ENCODE data around the gene AGBL4.
A peak's percentile ranks its signal among the peaks of the same experiment; 100 is the strongest.

AGBL4 gene

GRCh38 chr1:48898894-48899293, 1124.9 kb downstream of the AGBL4 start:
- TF ChIP-seq ISL1 (CRISPR knock-in tag; IDR thresholded peaks at IDR 0.05) (no peak), GLIS3 (CRISPR knock-in tag; IDR thresholded peaks at IDR 0.05) (no peak), TCF4 (CRISPR knock-in tag; IDR thresholded peaks at IDR 0.05; ENCODE audit: borderline replicate concordance) (no peak), TSHZ2 (CRISPR knock-in tag; IDR thresholded peaks at IDR 0.05) (no peak), CREB5 (CRISPR knock-in tag; IDR thresholded peaks at IDR 0.05; ENCODE audit: low read depth) (no peak), ZNF565 (CRISPR knock-in tag; conservative IDR thresholded peaks at IDR 0.05; ENCODE audit: low read depth) (no peak), ZFP30 (CRISPR knock-in tag; IDR thresholded peaks at IDR 0.05) (no peak), ARNTL (CRISPR knock-in tag; IDR thresholded peaks at IDR 0.05; ENCODE audit: borderline replicate concordance, low read depth) (no peak)
- no peak for ATAC-seq

GRCh38 chr1:48889615-48890014, 1134.1 kb downstream of the AGBL4 start:
- no peak for ATAC-seq
- TF ChIP-seq GLIS3 (CRISPR knock-in tag; IDR thresholded peaks at IDR 0.05), result no peak
- no peak for TF ChIP-seq OSR1 (CRISPR knock-in tag; IDR thresholded peaks at IDR 0.05)
- no peak for TF ChIP-seq ZNF565 (CRISPR knock-in tag; conservative IDR thresholded peaks at IDR 0.05; ENCODE audit: low read depth)
- no peak for TF ChIP-seq RARB (CRISPR knock-in tag; IDR thresholded peaks at IDR 0.05)
- no peak for TF ChIP-seq POU6F1 (CRISPR knock-in tag; IDR thresholded peaks at IDR 0.05; ENCODE audit: borderline replicate concordance, low read depth)
- no peak for TF ChIP-seq PATZ1 (CRISPR knock-in tag; IDR thresholded peaks at IDR 0.05; ENCODE audit: borderline replicate concordance)
- no peak for TF ChIP-seq TOX (CRISPR knock-in tag; IDR thresholded peaks at IDR 0.05; ENCODE audit: borderline replicate concordance)
- no peak for TF ChIP-seq ZC3H10 (CRISPR knock-in tag; IDR thresholded peaks at IDR 0.05)
- no peak for TF ChIP-seq ISL1 (CRISPR knock-in tag; IDR thresholded peaks at IDR 0.05)
- TF ChIP-seq BACH2 (CRISPR knock-in tag; IDR thresholded peaks at IDR 0.05; ENCODE audit: borderline replicate concordance), result no peak

GRCh38 chr1:48889082-48889481, 1134.7 kb downstream of the AGBL4 start:
- 0 out of 3 replicates have a peak, but pooled peaks have one; percentile 31 for ATAC-seq

More at GRCh38 chr1:48889082-48889481, 1134.7 kb downstream of the AGBL4 start:
- TF ChIP-seq GLIS3 (CRISPR knock-in tag; IDR thresholded peaks at IDR 0.05), result 0 out of 2 replicates have a peak, but pooled peaks have one; percentile 4
- TF ChIP-seq TCF4 (CRISPR knock-in tag; IDR thresholded peaks at IDR 0.05; ENCODE audit: borderline replicate concordance), result peak; percentile 95
- TF ChIP-seq TSHZ2 (CRISPR knock-in tag; IDR thresholded peaks at IDR 0.05), result peak; percentile 84
- TF ChIP-seq ISL1 (CRISPR knock-in tag; IDR thresholded peaks at IDR 0.05), result no peak
- TF ChIP-seq ZFP30 (CRISPR knock-in tag; IDR thresholded peaks at IDR 0.05), result no peak
